ENCODE results near the gene SELP. TPM values are rescaled to one million over a fixed set of nuclear protein-coding genes. Genes with fewer than 3 reads are reported as not detected.
A peak's percentile ranks its signal among the peaks of the same experiment; 100 is the strongest.

Gene SELP
- total RNA-seq, 1 experiment from 2014 or later = not detected

- H3K4me3 ChIP-seq (ENCODE audit: low read depth in 2 of 2, low read length in 2 of 2) = no peak overlapping the region
- H3K27me3 ChIP-seq (ENCODE audit: control insufficient read depth, insufficient read depth, low read length) = 0 out of 2 replicates have a peak, but pooled peaks cover 7% of the 10 kb centered on the region
- no peak overlapping the region for H3K27ac ChIP-seq (ENCODE audit: low read length)
- POLR2A ChIA-PET = no interaction called here
- intact Hi-C loops (cut with micrococcal nuclease; ENCODE audit: unreplicated experiment) = no loop called here
- no peaks in the 10 kb centered on the region for H3K4me1 ChIP-seq (ENCODE audit: control insufficient read depth, insufficient read depth, low read length)
- H3K36me3 ChIP-seq (ENCODE audit: control insufficient read depth, insufficient read depth, low read length) = no peaks in the 10 kb centered on the region
- H3K9me3 ChIP-seq (ENCODE audit: control insufficient read depth, insufficient read depth, low read depth, low read length) = no peaks in the 10 kb centered on the region
- ATAC-seq (no peak), DNase-seq (ENCODE audit: low read depth, low spot score) (no peak)
- CTCF ChIA-PET = no interaction called here
- TF ChIP-seq TCF7L2 (IDR thresholded peaks at IDR 0.05; ENCODE audit: low read depth, low read length) (no peak), SIN3A (IDR thresholded peaks at IDR 0.05; ENCODE audit: borderline replicate concordance, insufficient read depth, low read depth, low read length) (no peak), CTCF (IDR thresholded peaks at IDR 0.05) (no peak), POLR2AphosphoS5 (IDR thresholded peaks at IDR 0.05; ENCODE audit: low read depth, low read length) (no peak), REST (IDR thresholded peaks at IDR 0.05; ENCODE audit: insufficient read depth in 1 of 2, low read depth in 2 of 2, low read length in 1 of 2) (no peak)
- in situ Hi-C loops (cut with HindIII; ENCODE audit: low pct_unique_long_range_greater_than_20kb, low sequenced_read_pairs) = no loop called here
- BruUV-seq (replicated peaks) = no TSS peak
These were observed 14.1 kb downstream of the SELP start for GRCh38 chr1:169615803-169616202.

- DNase-seq (ENCODE audit: low read depth, low spot score) = no peak
- CTCF ChIA-PET = interaction anchor here (0.6 kb wide), 1 partner anchor 10 kb away, joined by 7 read pairs; no protein-coding TSS in a partner anchor
- ATAC-seq = no peak
- intact Hi-C loops (cut with micrococcal nuclease; ENCODE audit: unreplicated experiment) = no loop called here
- POLR2A ChIA-PET = no interaction called here
- Histone ChIP-seq H3K9me3 (ENCODE audit: control insufficient read depth, insufficient read depth, low read depth, low read length) (no peaks in the 10 kb centered on the region), H3K4me1 (ENCODE audit: control insufficient read depth, insufficient read depth, low read length) (no peaks in the 10 kb centered on the region), H3K4me3 (ENCODE audit: low read depth in 2 of 2, low read length in 2 of 2) (peak overlapping the region in 1 of 2 experiments; percentile 20; a peak in 1 of 4 replicates), H3K27me3 (ENCODE audit: control insufficient read depth, insufficient read depth, low read length) (peaks cover 5% of the 10 kb centered on the region; the same call in 1 of the 2 replicates), H3K27ac (ENCODE audit: low read length) (no peak overlapping the region), H3K36me3 (ENCODE audit: control insufficient read depth, insufficient read depth, low read length) (no peaks in the 10 kb centered on the region)
- no TSS peak for BruUV-seq (replicated peaks)
- TF ChIP-seq CTCF (IDR thresholded peaks at IDR 0.05) (no peak), SIN3A (IDR thresholded peaks at IDR 0.05; ENCODE audit: borderline replicate concordance, insufficient read depth, low read depth, low read length) (no peak), POLR2AphosphoS5 (IDR thresholded peaks at IDR 0.05; ENCODE audit: low read depth, low read length) (no peak), TCF7L2 (IDR thresholded peaks at IDR 0.05; ENCODE audit: low read depth, low read length) (no peak)
- in situ Hi-C loops (cut with HindIII; ENCODE audit: low pct_unique_long_range_greater_than_20kb, low sequenced_read_pairs) = no loop called here
These were observed 19.1 kb downstream of the SELP start for GRCh38 chr1:169610858-169611257.

Measured in Panc1 (cell line).